B cell (primary cell): ENCODE data around the gene SPOCK1.

ENCODE experiments used
- EZH2 ChIP-seq: IDR thresholded peaks from 2 replicates; pipeline ENCODE4 v1.6.1; 2012; ENCODE audit warnings: borderline replicate concordance, low read depth, mild to moderate bottlenecking, moderate library complexity, low read length; ENCODE audit not compliant: insufficient read depth, poor library complexity, severe bottlenecking
- TF ChIP-seq, protein P1 (sequence below): fragments of 200-600 bp; IDR thresholded peaks from one replicate; pipeline ENCODE4 v1.8.0; 2022; ENCODE audit warnings: antibody characterized with exemption, mild to moderate bottlenecking

DNA sequence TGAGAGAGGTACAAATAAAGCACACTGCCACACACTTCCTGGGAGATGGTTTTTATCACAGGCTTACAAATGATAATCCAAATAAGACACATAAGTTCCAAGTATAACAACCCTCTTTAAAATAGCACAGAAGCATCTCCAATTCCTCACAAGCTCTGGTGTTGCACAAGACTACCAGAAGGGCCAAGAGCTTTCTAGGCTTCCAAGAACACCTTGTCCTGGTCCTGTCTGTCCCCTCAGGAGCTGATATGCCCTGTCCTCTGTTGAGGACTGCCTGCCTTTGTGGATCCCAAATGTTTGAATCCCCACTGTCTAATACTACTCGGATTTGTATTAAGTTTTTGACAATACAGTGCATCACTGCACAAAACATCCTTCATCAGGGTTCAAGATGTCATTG lies 110.1 kb downstream of the SPOCK1 start:
- TF ChIP-seq, protein P1, sequence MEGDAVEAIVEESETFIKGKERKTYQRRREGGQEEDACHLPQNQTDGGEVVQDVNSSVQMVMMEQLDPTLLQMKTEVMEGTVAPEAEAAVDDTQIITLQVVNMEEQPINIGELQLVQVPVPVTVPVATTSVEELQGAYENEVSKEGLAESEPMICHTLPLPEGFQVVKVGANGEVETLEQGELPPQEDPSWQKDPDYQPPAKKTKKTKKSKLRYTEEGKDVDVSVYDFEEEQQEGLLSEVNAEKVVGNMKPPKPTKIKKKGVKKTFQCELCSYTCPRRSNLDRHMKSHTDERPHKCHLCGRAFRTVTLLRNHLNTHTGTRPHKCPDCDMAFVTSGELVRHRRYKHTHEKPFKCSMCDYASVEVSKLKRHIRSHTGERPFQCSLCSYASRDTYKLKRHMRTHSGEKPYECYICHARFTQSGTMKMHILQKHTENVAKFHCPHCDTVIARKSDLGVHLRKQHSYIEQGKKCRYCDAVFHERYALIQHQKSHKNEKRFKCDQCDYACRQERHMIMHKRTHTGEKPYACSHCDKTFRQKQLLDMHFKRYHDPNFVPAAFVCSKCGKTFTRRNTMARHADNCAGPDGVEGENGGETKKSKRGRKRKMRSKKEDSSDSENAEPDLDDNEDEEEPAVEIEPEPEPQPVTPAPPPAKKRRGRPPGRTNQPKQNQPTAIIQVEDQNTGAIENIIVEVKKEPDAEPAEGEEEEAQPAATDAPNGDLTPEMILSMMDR = no peak
- TF ChIP-seq EZH2 = no peak
